ENCODE data around the gene POLR2L. TPM values are rescaled to one million over a fixed set of nuclear protein-coding genes. Genes with fewer than 3 reads are reported as not detected.

The POLR2L gene
- total and polyA plus RNA-seq, 7 donors: 34.9 to 198 (median 75.3) TPM

GRCh38 chr11:875769-876301 lies 33.5 kb upstream of the POLR2L start:
- DNase-seq: no peak
- intact Hi-C loops (cut with DNase I): no loop called here
- Histone ChIP-seq H3K27me3 (no peaks in the 10 kb centered on the region), H3K36me3 (peaks cover 0 to 13% (median 4%) of the 10 kb centered on the region in 4 donors), H3K9me3 (no peaks in the 10 kb centered on the region), H3K27ac (no peak overlapping the region), H3K4me1 (no peaks in the 10 kb centered on the region), H3K4me3 (no peak overlapping the region)
- TF ChIP-seq CTCF (IDR thresholded peaks at IDR 0.05) (no peak), EP300 (IDR thresholded peaks at IDR 0.05) (no peak), POLR2AphosphoS5 (IDR thresholded peaks at IDR 0.05) (no peak), POLR2A (IDR thresholded peaks at IDR 0.05) (no peak)
- 92 to 94% methylated on average over 21 of the region's 21 CpGs for WGBS, 2 donors

- no peak overlapping the region for H3K4me3 ChIP-seq
- H3K27ac ChIP-seq: no peak overlapping the region
- intact Hi-C loops (cut with DNase I): no loop called here
- H3K36me3 ChIP-seq: peaks cover 0 to 10% (median 2%) of the 10 kb centered on the region in 4 donors
- no peaks in the 10 kb centered on the region for H3K9me3 ChIP-seq
- 73 to 89% methylated on average over 16 of the region's 16 CpGs for WGBS, 2 donors
- TF ChIP-seq POLR2AphosphoS5 (IDR thresholded peaks at IDR 0.05): no peak
- no peak for TF ChIP-seq CTCF (IDR thresholded peaks at IDR 0.05)
- no peak for TF ChIP-seq EP300 (IDR thresholded peaks at IDR 0.05)
- no peak for TF ChIP-seq POLR2A (IDR thresholded peaks at IDR 0.05)
- no peaks in the 10 kb centered on the region for H3K4me1 ChIP-seq
- H3K27me3 ChIP-seq: no peaks in the 10 kb centered on the region
- DNase-seq: no peak
Observed at GRCh38 chr11:875203-875602, 32.9 kb upstream of the POLR2L start.

- Histone ChIP-seq H3K27me3 (no peaks in the 10 kb centered on the region), H3K4me3 (no peak overlapping the region), H3K36me3 (peaks cover 0 to 10% (median 0%) of the 10 kb centered on the region in 4 donors), H3K27ac (no peak overlapping the region), H3K4me1 (no peaks in the 10 kb centered on the region), H3K9me3 (no peaks in the 10 kb centered on the region)
- TF ChIP-seq EP300 (IDR thresholded peaks at IDR 0.05) (no peak), POLR2AphosphoS5 (IDR thresholded peaks at IDR 0.05) (no peak), CTCF (IDR thresholded peaks at IDR 0.05) (no peak), POLR2A (IDR thresholded peaks at IDR 0.05) (no peak)
- intact Hi-C loops (cut with DNase I): no loop called here
- DNase-seq: no peak
- 74 to 80% methylated on average over 12 of the region's 12 CpGs for WGBS, 2 donors
Observed at GRCh38 chr11:873706-874105, 31.4 kb upstream of the POLR2L start.

- TF ChIP-seq CTCF (IDR thresholded peaks at IDR 0.05): no peak
- TF ChIP-seq POLR2AphosphoS5 (IDR thresholded peaks at IDR 0.05): no peak
- no peak for TF ChIP-seq POLR2A (IDR thresholded peaks at IDR 0.05)
- no peak for TF ChIP-seq EP300 (IDR thresholded peaks at IDR 0.05)
- intact Hi-C loops (cut with DNase I): no loop called here
- Histone ChIP-seq H3K9me3 (no peaks in the 10 kb centered on the region), H3K36me3 (peaks cover 0 to 10% (median 0%) of the 10 kb centered on the region in 4 donors), H3K27me3 (no peaks in the 10 kb centered on the region), H3K4me1 (no peaks in the 10 kb centered on the region), H3K27ac (no peak overlapping the region), H3K4me3 (no peak overlapping the region)
- no peak for DNase-seq
- WGBS, 2 donors: 85 to 93% methylated on average over 9 of the region's 9 CpGs
Observed at GRCh38 chr11:872799-873198, 30.5 kb upstream of the POLR2L start.

- H3K27me3 ChIP-seq: no peaks in the 10 kb centered on the region
- no peak overlapping the region for H3K27ac ChIP-seq
- H3K36me3 ChIP-seq: peaks cover 0 to 17% (median 3%) of the 10 kb centered on the region in 4 donors
- no peaks in the 10 kb centered on the region for H3K4me1 ChIP-seq
- WGBS, 2 donors: 78 to 80% methylated on average over 9 of the region's 9 CpGs
- H3K9me3 ChIP-seq: no peaks in the 10 kb centered on the region
- TF ChIP-seq POLR2AphosphoS5 (IDR thresholded peaks at IDR 0.05) (no peak), CTCF (IDR thresholded peaks at IDR 0.05) (no peak), POLR2A (IDR thresholded peaks at IDR 0.05) (no peak)
- DNase-seq: no peak
- intact Hi-C loops (cut with DNase I): no loop called here
- H3K4me3 ChIP-seq: no peak overlapping the region
Observed at GRCh38 chr11:871472-871871, 29.1 kb upstream of the POLR2L start.
